Skeletal muscle satellite cell (primary cell): ENCODE results near the gene ANKRD28.
"Not testable (repeated sequence)": the region's sequence is repeated elsewhere in the genome, so short reads cannot be mapped to it uniquely, and the experiment has no call there.

ENCODE experiments used
- H3K27me3 ChIP-seq: 2 replicates; pipeline ENCODE4 v1.7.0; 2013; ENCODE audit warnings: low read length; ENCODE audit not compliant: control insufficient read depth, insufficient read depth
- H3K36me3 ChIP-seq: 2 replicates; pipeline ENCODE4 v1.7.0; 2013; ENCODE audit warnings: mild to moderate bottlenecking, control low read depth, low read length; ENCODE audit not compliant: insufficient read depth
- H3K4me1 ChIP-seq: 2 replicates; pipeline ENCODE4 v1.7.0; 2013; ENCODE audit warnings: low read length; ENCODE audit not compliant: control insufficient read depth, insufficient read depth
- H3K4me2 ChIP-seq: 2 replicates; pipeline ENCODE4 v1.7.0; 2013; ENCODE audit warnings: mild to moderate bottlenecking, low read length
- H3K4me3 ChIP-seq: 2 replicates; pipeline ENCODE4 v1.7.0; 2013; ENCODE audit warnings: low read length
- H3K9ac ChIP-seq: 2 replicates; pipeline ENCODE4 v1.7.0; 2013; ENCODE audit warnings: mild to moderate bottlenecking, low read depth, low read length, moderate library complexity
- H3K9me3 ChIP-seq: replicated peaks from 2 replicates; pipeline ENCODE4 v1.7.0; 2013; ENCODE audit warnings: mild to moderate bottlenecking, control low read depth, low read length

ANKRD28 gene

GRCh38 chr3:15745896-15746295 is 51.9 kb downstream of the ANKRD28 start:
- Histone ChIP-seq H3K4me1 (peaks cover 15% of the 10 kb centered on the region), H3K36me3 (peaks cover 71% of the 10 kb centered on the region)
- not testable (repeated sequence) for H3K4me2 ChIP-seq, H3K9me3 ChIP-seq, H3K9ac ChIP-seq, H3K4me3 ChIP-seq, H3K27me3 ChIP-seq

GRCh38 chr3:15744176-15744575 is 53.6 kb downstream of the ANKRD28 start:
- no peaks in the 10 kb centered on the region for H3K9me3 ChIP-seq
- no peak overlapping the region for H3K9ac ChIP-seq
- no peaks in the 10 kb centered on the region for H3K4me1 ChIP-seq
- H3K27me3 ChIP-seq = no peaks in the 10 kb centered on the region
- H3K4me3 ChIP-seq = no peak overlapping the region
- no peak overlapping the region for H3K4me2 ChIP-seq
- H3K36me3 ChIP-seq = peaks cover 70% of the 10 kb centered on the region

- Histone ChIP-seq H3K4me2 (no peak overlapping the region), H3K9ac (no peak overlapping the region), H3K9me3 (no peaks in the 10 kb centered on the region), H3K4me3 (no peak overlapping the region), H3K4me1 (no peaks in the 10 kb centered on the region), H3K27me3 (no peaks in the 10 kb centered on the region), H3K36me3 (peaks cover 72% of the 10 kb centered on the region)
These were observed 54.2 kb downstream of the ANKRD28 start for GRCh38 chr3:15743587-15744009.

GRCh38 chr3:15742236-15742635 is 55.5 kb downstream of the ANKRD28 start:
- H3K36me3 ChIP-seq = peaks cover 68% of the 10 kb centered on the region

GRCh38 chr3:15738616-15739005 is 59.2 kb downstream of the ANKRD28 start:
- H3K4me1 ChIP-seq, H3K4me2 ChIP-seq, H3K9ac ChIP-seq, H3K27me3 ChIP-seq, H3K9me3 ChIP-seq, H3K4me3 ChIP-seq: not testable (repeated sequence)
- H3K36me3 ChIP-seq = peaks cover 71% of the 10 kb centered on the region

More at GRCh38 chr3:15742236-15742635, 55.5 kb downstream of the ANKRD28 start:
- H3K4me2 ChIP-seq, H3K4me3 ChIP-seq, H3K27me3 ChIP-seq, H3K4me1 ChIP-seq, H3K9me3 ChIP-seq, H3K9ac ChIP-seq: not testable (repeated sequence)

- Histone ChIP-seq H3K9ac (no peak overlapping the region), H3K27me3 (no peaks in the 10 kb centered on the region), H3K4me1 (peaks cover 11% of the 10 kb centered on the region), H3K4me2 (no peak overlapping the region), H3K36me3 (peaks cover 94% of the 10 kb centered on the region), H3K9me3 (no peaks in the 10 kb centered on the region), H3K4me3 (no peak overlapping the region)
These were observed 66.8 kb downstream of the ANKRD28 start for GRCh38 chr3:15731024-15731423.

- no peaks in the 10 kb centered on the region for H3K9me3 ChIP-seq
- H3K9ac ChIP-seq = no peak overlapping the region
- no peak overlapping the region for H3K4me2 ChIP-seq
- peaks cover 34% of the 10 kb centered on the region for H3K4me1 ChIP-seq
- H3K4me3 ChIP-seq = no peak overlapping the region
- no peaks in the 10 kb centered on the region for H3K27me3 ChIP-seq
- H3K36me3 ChIP-seq = peaks cover 92% of the 10 kb centered on the region
These were observed 69.0 kb downstream of the ANKRD28 start for GRCh38 chr3:15728766-15729165.

- H3K9me3 ChIP-seq = no peaks in the 10 kb centered on the region
- H3K4me1 ChIP-seq = peaks cover 34% of the 10 kb centered on the region
- no peak overlapping the region for H3K4me2 ChIP-seq
- H3K36me3 ChIP-seq = peaks cover 91% of the 10 kb centered on the region
- no peaks in the 10 kb centered on the region for H3K27me3 ChIP-seq
- no peak overlapping the region for H3K9ac ChIP-seq
- no peak overlapping the region for H3K4me3 ChIP-seq
These were observed 70.9 kb downstream of the ANKRD28 start for GRCh38 chr3:15726881-15727280.

- H3K36me3 ChIP-seq = peaks cover 92% of the 10 kb centered on the region
- no peaks in the 10 kb centered on the region for H3K9me3 ChIP-seq
- H3K9ac ChIP-seq = peak overlapping the region; percentile 15
- H3K4me1 ChIP-seq = peaks cover 34% of the 10 kb centered on the region
- H3K4me3 ChIP-seq = no peak overlapping the region
- no peak overlapping the region for H3K4me2 ChIP-seq
- H3K27me3 ChIP-seq = no peaks in the 10 kb centered on the region
These were observed 71.7 kb downstream of the ANKRD28 start for GRCh38 chr3:15726043-15726442.

GRCh38 chr3:15724446-15724845 is 73.3 kb downstream of the ANKRD28 start:
- H3K27me3 ChIP-seq = no peaks in the 10 kb centered on the region
- H3K4me3 ChIP-seq = no peak overlapping the region
- no peak overlapping the region for H3K9ac ChIP-seq
- H3K4me1 ChIP-seq = peaks cover 34% of the 10 kb centered on the region
- no peaks in the 10 kb centered on the region for H3K9me3 ChIP-seq
- H3K4me2 ChIP-seq = no peak overlapping the region
- H3K36me3 ChIP-seq = peaks cover 91% of the 10 kb centered on the region

- no peak overlapping the region for H3K4me3 ChIP-seq
- H3K4me1 ChIP-seq = peaks cover 30% of the 10 kb centered on the region
- no peak overlapping the region for H3K9ac ChIP-seq
- H3K9me3 ChIP-seq = no peaks in the 10 kb centered on the region
- no peaks in the 10 kb centered on the region for H3K27me3 ChIP-seq
- H3K36me3 ChIP-seq = peaks cover 83% of the 10 kb centered on the region
- H3K4me2 ChIP-seq = no peak overlapping the region
These were observed 74.2 kb downstream of the ANKRD28 start for GRCh38 chr3:15723624-15723884.

- peaks cover 83% of the 10 kb centered on the region for H3K36me3 ChIP-seq
These were observed 74.7 kb downstream of the ANKRD28 start for GRCh38 chr3:15722877-15723623.

More at GRCh38 chr3:15722877-15723623, 74.7 kb downstream of the ANKRD28 start:
- Histone ChIP-seq H3K4me3 (no peak overlapping the region), H3K4me2 (no peak overlapping the region), H3K9me3 (no peaks in the 10 kb centered on the region), H3K9ac (no peak overlapping the region), H3K4me1 (peaks cover 34% of the 10 kb centered on the region), H3K27me3 (no peaks in the 10 kb centered on the region)
